Measurements from ENCODE around the gene NTF3.

NTF3 gene

GRCh38 chr12:5511256-5511643 lies 79.3 kb downstream of the NTF3 start:
- no peak for DNase-seq (ENCODE audit: low read depth, low spot score)

DNA sequence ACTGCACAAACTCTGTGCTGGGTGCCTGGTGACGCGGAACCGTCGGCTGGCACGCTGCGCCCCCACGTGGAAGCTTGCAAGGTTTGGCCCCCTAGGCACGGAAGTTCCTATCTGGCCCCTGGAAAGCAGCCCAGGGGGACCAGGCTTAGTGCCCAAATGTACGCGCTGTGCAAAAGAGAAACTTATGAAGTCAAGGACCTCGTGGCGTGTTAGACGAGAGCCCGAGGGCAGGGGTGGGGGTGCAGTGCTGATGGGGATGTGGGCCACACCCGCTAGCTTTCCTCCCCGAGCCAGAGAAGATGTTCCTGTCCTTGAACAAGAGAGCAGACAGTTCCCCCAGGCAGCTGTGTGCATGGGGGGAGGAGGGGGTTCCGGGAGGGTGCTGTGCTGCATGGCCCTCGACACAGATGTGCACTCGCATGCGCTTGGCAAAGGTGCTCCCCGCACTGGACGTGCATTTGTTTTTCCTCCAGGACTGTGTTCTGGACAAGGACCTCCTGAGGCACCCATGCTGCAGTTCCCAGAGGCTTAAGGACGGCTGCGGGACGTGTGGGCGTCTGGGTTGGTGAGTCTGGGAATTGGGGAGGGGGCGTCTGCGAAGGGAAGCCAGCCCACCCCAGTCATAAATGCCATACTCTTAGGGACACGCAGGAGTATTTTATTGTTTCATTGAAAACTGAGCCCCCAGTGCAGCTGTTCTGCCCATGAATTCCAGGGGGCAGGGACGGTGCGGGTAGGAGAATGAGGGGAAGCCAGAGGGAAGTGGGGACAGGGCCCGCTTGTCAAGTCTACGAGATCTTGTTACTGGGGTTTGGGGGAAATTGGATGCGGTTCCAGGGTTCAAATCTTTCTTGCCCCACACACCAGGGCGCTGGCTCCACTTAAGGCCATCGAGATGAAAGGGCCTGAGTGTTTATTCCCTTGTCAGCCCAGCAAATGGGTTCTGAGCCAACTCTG lies 80.0 kb downstream of the NTF3 start:
- no peak for DNase-seq (ENCODE audit: low read depth, low spot score)

- DNase-seq (ENCODE audit: low read depth, low spot score), result no peak
Measured at GRCh38 chr12:5512601-5512970, 80.7 kb downstream of the NTF3 start.

DNA sequence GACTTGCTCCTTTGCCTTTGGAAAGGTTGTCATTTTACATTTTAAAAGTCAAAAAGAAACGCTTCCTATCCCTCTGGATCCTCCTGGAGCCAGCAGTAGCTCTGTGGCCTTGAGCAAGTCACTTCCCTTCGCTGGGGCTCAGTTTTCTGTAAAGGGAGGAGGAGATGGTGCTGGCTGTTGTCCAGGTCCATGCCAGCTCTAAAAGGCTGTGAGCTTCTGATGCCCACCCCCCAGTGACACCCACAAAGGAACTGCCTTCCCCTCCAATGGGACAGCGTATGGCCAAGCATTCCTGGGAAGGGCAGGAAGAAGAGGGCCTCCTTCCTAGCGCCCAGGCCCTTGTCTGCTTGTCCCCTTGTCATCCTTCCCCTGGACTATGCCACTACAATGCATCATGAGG lies 81.5 kb downstream of the NTF3 start:
- no peak for DNase-seq (ENCODE audit: low read depth, low spot score)

- no peak for DNase-seq (ENCODE audit: low read depth, low spot score)
Measured at GRCh38 chr12:5514016-5514415, 82.1 kb downstream of the NTF3 start.

- no peak for DNase-seq (ENCODE audit: low read depth, low spot score)
Measured at GRCh38 chr12:5514545-5514944, 82.6 kb downstream of the NTF3 start.

DNA sequence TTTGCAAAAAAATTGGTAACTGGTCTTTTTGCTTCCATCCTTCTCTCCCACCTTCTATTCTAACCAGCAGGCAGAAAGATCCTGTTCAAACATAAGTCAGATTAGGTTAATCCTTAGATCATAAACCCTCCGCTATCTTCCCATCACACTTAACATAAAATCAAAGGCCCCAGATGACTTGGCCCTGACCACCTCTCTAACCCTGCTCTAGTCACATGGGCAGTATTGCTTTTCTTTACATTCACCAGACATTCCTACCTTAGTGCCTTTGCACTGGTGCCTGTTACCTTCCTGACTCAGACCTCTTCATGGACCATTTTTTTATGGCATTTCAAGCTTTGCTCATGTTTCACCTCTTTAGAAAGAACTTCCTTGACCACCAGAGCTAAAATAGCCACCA lies 83.5 kb downstream of the NTF3 start:
- no peak for DNase-seq (ENCODE audit: low read depth, low spot score)

GRCh38 chr12:5516371-5517241 lies 84.7 kb downstream of the NTF3 start:
- DNase-seq (ENCODE audit: low read depth, low spot score), result no peak

DNA sequence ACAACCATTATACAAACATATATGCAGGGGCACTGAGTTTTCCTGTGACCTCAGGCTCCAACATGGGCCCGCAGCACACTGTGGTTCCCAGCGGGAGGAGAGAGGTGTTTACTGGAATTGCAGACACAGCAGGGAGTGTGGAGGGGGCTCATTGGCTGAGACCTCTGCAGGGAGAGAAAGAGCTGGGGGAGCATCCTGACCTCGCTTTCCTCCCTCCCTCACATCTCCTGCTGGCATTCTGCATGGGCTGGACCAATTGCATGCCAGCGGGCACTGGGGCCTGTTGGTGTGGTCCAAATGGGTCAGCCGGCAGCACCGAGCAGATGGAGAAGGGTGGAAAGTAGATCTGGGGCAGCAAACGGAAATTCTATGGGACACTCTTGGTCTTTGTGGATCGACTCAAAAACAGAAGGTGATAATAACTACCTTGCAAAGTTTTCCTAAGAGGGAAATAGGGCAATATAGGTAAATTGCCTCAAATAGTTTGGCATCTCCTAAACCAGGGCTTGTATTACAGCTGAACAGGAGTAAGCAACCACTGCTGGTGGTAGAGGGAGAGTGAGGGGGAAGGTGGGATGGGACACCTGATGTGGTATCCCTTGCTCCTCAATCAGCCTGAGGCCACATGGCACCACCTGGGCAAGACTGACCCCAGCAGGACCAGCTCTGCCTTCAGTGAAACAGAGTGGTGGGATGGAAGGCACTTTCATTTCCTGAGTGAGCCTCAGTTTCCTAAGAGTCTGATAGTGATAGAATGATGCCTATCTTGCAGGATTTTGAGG lies 86.9 kb downstream of the NTF3 start:
- DNase-seq (ENCODE audit: low read depth, low spot score), result no peak

- DNase-seq (ENCODE audit: low read depth, low spot score), result no peak
Measured at GRCh38 chr12:5520037-5520436, 88.1 kb downstream of the NTF3 start.

DNA sequence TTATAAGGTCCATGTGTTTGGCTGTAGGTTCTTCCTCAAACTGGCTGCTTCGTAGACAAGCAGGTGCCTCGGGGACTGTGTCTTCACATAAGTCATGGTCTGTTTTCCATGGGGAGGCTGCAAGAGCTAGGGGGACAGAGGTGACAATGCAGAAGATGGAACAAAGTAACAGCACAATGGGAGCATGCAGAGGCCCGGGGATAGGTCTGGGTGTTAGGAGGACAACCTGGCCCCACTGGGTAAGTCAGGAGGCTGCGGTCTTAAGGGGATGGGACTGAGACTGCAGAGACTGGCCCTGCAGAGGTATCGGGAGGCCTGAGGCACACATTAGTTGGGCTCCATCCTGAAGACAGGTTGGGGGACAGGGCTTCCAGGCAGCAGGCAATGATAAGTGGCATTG lies 88.9 kb downstream of the NTF3 start:
- no peak for DNase-seq (ENCODE audit: low read depth, low spot score)

- no peak for DNase-seq (ENCODE audit: low read depth, low spot score)
Measured at GRCh38 chr12:5521456-5522325, 89.8 kb downstream of the NTF3 start.

- no peak for DNase-seq (ENCODE audit: low read depth, low spot score)
Measured at GRCh38 chr12:5522432-5523335, 90.8 kb downstream of the NTF3 start.

GRCh38 chr12:5523396-5524115 lies 91.6 kb downstream of the NTF3 start:
- DNase-seq (ENCODE audit: low read depth, low spot score), result no peak

DNA sequence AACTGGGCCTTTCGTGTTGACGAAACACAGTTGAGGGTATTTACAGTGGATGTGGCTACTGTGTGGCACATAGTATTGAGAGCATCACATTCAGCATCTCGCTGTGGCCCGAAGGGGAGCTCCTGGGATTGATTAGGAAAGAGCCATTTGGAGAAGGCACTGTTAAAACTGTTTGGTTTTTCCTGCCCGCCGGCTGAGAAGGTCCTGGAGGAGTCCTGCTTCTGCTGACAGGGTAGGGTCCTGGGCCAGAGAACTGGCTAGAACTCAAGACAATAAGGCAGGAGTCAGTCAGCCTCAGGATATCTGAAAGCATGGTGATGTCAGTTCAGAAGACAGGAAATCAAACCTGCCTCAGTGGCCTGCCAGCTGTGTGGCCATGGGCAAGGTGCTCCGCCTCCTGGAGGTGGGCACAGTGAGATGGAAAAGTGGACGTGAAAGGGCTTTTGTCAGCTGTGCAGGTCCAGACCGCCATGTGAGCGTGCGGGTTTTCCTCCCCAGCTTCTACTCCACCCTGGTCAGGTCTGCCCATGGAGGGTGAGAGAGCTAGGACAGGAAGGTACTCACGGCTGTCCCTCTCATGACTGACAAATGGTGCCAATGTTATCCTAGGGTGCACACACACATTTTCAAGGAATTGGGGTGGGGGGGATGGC lies 92.3 kb downstream of the NTF3 start:
- no peak for DNase-seq (ENCODE audit: low read depth, low spot score)

- DNase-seq (ENCODE audit: low read depth, low spot score), result no peak
Measured at GRCh38 chr12:5524769-5525436, 93.0 kb downstream of the NTF3 start.

DNA sequence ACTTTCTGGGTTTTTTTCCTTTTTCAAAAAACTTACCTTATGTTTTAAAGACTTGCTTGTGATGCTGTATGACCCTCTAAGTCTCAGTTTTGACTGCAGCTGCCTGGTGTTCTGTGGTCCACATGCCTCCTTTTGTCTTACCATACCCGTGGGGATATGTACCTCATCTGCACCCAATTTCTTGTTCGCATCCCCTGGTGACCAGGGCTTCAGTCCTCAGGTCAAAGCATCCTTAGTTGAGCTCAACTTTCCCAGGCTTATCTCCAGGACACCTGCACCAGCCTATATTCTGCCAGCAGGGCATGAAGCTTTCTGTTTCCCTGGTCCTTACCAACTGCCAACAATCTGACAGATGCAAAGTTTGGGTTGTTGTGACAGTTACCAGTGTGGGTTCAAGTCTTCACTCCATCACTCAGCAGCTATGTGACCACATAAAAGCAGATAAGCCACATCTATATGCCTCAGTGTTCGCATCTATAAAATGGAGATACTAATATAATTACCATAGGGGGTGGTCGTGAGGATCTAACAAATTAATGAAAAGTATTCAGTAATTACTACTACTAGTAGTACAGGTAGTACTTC lies 94.0 kb downstream of the NTF3 start:
- no peak for DNase-seq (ENCODE audit: low read depth, low spot score)

DNA sequence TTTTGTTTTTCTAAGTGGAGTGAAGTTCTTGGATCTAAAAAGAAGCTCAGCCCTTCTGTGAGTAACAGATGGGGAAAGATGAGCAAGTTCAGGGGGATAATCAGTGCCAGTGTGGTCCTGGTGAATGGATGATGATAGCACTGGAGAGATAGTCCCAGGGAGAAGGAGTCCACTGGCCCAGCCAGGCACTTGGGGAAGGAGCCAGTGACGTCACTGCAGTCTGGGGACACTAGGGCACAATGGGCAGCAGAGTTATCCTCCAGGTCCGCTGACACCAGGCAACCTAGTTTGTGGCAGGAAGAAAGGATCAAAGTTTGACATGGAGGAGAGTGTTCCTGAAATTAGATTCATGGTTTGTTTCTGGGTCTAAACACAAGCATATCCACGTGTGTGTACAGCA lies 101.5 kb downstream of the NTF3 start:
- no peak for DNase-seq (ENCODE audit: low read depth, low spot score)

Measured in brain pericyte (primary cell).